Hepatocyte (in vitro differentiated cells): Measurements from ENCODE around the gene TEN1.

Experiments
- EZH2 ChIP-seq: fragments of 200-600 bp; sonication (generic); IDR thresholded peaks from 2 replicates; pipeline ENCODE4 v1.6.1; 2016; ENCODE audit warnings: antibody characterized with exemption, mild to moderate bottlenecking, borderline replicate concordance
- EZH2phosphoT487 ChIP-seq: fragments of 200-600 bp; sonication (generic); IDR thresholded peaks from one replicate; pipeline ENCODE4 v1.6.1; 2018; ENCODE audit warnings: antibody characterized with exemption, mild to moderate bottlenecking, low read depth, moderate library complexity; ENCODE audit not compliant: unreplicated experiment, severe bottlenecking
- TF ChIP-seq, protein P1 (sequence below): fragments of 200-600 bp; sonication (generic); IDR thresholded peaks from 2 replicates; pipeline ENCODE4 v1.5.1; 2016; ENCODE audit warnings: antibody characterized with exemption, mild to moderate bottlenecking; ENCODE audit not compliant: poor library complexity

DNA sequence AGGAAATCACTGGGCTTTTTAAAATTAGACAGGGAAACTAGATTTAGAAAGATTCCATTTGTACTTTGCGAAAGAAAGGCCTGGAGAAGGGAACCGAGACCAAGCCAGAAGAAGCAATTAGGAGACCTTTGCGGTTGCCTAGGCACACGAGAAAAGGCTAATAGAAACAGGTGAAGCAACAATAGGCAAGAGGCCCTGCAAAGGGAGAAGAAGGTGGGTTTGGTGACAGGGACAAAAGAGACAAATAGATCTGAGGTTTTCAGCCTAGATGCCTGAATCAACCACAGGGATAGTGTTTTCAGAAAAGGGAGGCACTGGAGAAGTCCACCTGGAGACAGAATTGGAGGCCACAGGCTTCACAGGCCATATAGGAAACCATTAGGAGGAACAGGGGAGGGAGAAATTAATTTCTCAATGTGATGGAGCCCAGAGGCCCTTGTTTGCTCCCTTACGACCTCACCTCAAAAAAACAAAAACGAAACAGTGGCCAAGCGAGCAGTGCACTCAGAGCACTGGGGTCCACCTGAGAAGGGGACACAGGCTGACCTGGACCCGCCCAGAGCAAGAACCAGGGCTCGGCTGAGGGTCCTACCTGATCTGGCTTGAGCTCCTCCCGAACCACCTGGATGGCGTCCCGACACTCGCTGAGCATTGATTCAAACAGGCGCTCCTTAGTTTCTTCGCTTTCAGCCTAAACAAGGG is 70.9 kb downstream of the TEN1 start:
- TF ChIP-seq, protein P1, sequence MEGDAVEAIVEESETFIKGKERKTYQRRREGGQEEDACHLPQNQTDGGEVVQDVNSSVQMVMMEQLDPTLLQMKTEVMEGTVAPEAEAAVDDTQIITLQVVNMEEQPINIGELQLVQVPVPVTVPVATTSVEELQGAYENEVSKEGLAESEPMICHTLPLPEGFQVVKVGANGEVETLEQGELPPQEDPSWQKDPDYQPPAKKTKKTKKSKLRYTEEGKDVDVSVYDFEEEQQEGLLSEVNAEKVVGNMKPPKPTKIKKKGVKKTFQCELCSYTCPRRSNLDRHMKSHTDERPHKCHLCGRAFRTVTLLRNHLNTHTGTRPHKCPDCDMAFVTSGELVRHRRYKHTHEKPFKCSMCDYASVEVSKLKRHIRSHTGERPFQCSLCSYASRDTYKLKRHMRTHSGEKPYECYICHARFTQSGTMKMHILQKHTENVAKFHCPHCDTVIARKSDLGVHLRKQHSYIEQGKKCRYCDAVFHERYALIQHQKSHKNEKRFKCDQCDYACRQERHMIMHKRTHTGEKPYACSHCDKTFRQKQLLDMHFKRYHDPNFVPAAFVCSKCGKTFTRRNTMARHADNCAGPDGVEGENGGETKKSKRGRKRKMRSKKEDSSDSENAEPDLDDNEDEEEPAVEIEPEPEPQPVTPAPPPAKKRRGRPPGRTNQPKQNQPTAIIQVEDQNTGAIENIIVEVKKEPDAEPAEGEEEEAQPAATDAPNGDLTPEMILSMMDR: no peak
- TF ChIP-seq EZH2 (no peak), EZH2phosphoT487 (no peak)
